Transverse colon (tissue), 4 donors: ENCODE data around the gene GOLIM4. TPM values are rescaled to one million over a fixed set of nuclear protein-coding genes. Genes with fewer than 3 reads are reported as not detected.
A peak's percentile ranks its signal among the peaks of the same experiment; 100 is the strongest.

Experiments
- DNase-seq: peaks from one replicate; pipeline ENCODE4 v3.0.0-alpha.2; 2019
- H3K27ac ChIP-seq, 4 donors: fragments of 200-600 bp; sonication (generic); 2 replicates each; pipeline ENCODE4 v1.5.1; 2016 to 2018; ENCODE audit warnings: inconsistent platforms in 4 of 4
- H3K27me3 ChIP-seq: fragments of 200-600 bp; sonication (generic); 2 replicates; pipeline ENCODE4 v1.5.1; 2017; ENCODE audit warnings: inconsistent platforms
- H3K36me3 ChIP-seq, 4 donors: fragments of 200-600 bp; sonication (generic); 2 replicates each; pipeline ENCODE4 v1.5.1; 2017 to 2019; ENCODE audit warnings: inconsistent platforms in 4 of 4
- H3K4me1 ChIP-seq, 4 donors: fragments of 200-600 bp; sonication (generic); 2 replicates each; pipeline ENCODE4 v1.5.1; 2017 to 2020; ENCODE audit warnings: inconsistent platforms in 4 of 4
- H3K4me3 ChIP-seq, 4 donors: fragments of 200-600 bp; sonication (generic); 1 replicate in 1 of 4; 2 replicates in 3 of 4; pipeline versions ENCODE4 v1.5.1 to v1.6.1; 2017 to 2019; ENCODE audit warnings: inconsistent platforms in 4 of 4
- H3K9me3 ChIP-seq, 2 donors: fragments of 200-600 bp; sonication (generic); 2 replicates each; pipeline ENCODE4 v1.5.1; 2017 to 2019; ENCODE audit warnings: inconsistent platforms in 2 of 2
- CTCF ChIP-seq, 5 experiments: fragments of 200-600 bp in 3 of 5; fragments of 450-650 bp in 2 of 5; sonication (generic) in 3 of 5; IDR thresholded peaks; 1 replicate in 2 of 5; 2 replicates in 3 of 5; pipeline ENCODE4 v1.5.1; 2016 to 2017; ENCODE audit warnings: antibody characterized with exemption in 5 of 5, inconsistent platforms in 3 of 5, mild to moderate bottlenecking in 2 of 5, moderate library complexity in 1 of 5
- EP300 ChIP-seq: sonication (generic); formaldehyde crosslinking; IDR thresholded peaks from one replicate; pipeline ENCODE4 v1.6.1; 2017; ENCODE audit warnings: antibody characterized with exemption, low read depth
- POLR2A ChIP-seq: fragments of 450-650 bp; IDR thresholded peaks from one replicate; pipeline ENCODE4 v1.6.1; 2016; ENCODE audit warnings: antibody characterized with exemption, mild to moderate bottlenecking, moderate library complexity
- POLR2AphosphoS5 ChIP-seq, 3 donors: sonication (generic); formaldehyde crosslinking; IDR thresholded peaks; one replicate each; pipeline ENCODE4 v1.6.1; 2016; ENCODE audit warnings: antibody characterized with exemption in 3 of 3
- WGBS, 2 donors: methylation state at CpG; one replicate each; pipeline ENCODE4 v1.1.5; 2018; ENCODE audit warnings: low coverage in 1 of 2; 5-methylcytosine and 5-hydroxymethylcytosine counted together
- in situ Hi-C, 4 donors: fragments of 200-750 bp; cut with MboI; loops; one replicate each; pipeline versions ENCODE4 v1.15.0 to v1.15.1; 2017; ENCODE audit warnings: low sequenced_read_pairs in 3 of 4, low pct_ligation_motif_present in 1 of 4, low pct_unique_long_range_greater_than_20kb in 1 of 4
- intact Hi-C: fragments of 100-400 bp; cut with DNase I; formaldehyde crosslinking; loops from one replicate; pipeline ENCODE4 v1.15.1; 2023; ENCODE audit warnings: low total_unique reads
- total RNA-seq, 4 donors: library from RNA; depleted of rRNA; stranded (reverse); fragments of >200 nt; gene quantifications; one replicate each; pipeline ENCODE4 v1.1.0, GENCODE V29; 2016

The GOLIM4 gene
- total RNA-seq, 4 donors from 2014 or later, result 87.2 to 120 (median 101) TPM

DNA sequence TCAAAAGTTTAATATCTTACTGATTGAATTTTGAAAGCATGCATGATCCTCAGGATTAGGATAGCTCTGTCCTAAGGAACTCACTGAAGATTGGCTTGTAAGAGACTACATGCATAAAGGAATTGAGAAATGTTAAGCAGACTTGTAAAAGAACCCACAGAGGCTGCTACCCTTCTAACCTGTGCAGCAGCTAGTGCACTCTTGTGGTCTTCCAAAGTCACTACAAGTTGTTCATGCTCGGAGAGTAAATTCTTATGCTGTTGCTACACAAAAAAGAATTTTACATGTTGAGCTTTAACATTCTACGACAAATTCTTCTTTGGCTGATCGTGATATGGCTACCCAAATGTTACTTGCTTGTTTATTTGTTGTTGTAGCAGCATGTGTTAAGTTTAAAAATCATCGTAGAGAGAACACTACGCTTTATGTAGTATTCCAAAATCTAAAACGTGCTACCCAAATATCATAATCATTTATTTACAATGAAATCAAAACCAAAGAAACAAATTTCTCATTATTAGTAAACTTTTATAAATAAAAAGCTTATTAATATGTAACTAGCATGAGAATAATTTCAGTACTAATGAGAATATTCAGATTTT lies 55.0 kb downstream of the GOLIM4 start:
- intact Hi-C loops, result no loop called here
- no peaks in the 10 kb centered on the region for H3K4me1 ChIP-seq

GRCh38 chr3:168037020-168037419 lies 58.7 kb downstream of the GOLIM4 start:
- 89 to 95% methylated on average over 2 of the region's 2 CpGs for WGBS, 2 donors
- Histone ChIP-seq H3K9me3 (no peaks in the 10 kb centered on the region), H3K36me3 (peaks cover 0 to 28% (median 10%) of the 10 kb centered on the region in 4 donors), H3K4me3 (no peak overlapping the region), H3K4me1 (peaks cover 0 to 4% (median 0%) of the 10 kb centered on the region in 4 donors), H3K27ac (no peak overlapping the region), H3K27me3 (no peaks in the 10 kb centered on the region)
- TF ChIP-seq EP300 (no peak), POLR2A (no peak), CTCF (IDR thresholded peaks at IDR 0.05) (no peak), POLR2AphosphoS5 (IDR thresholded peaks at IDR 0.05) (no peak)
- DNase-seq, result no peak
- in situ Hi-C loops (loop anchor here in 2 of 4 donors (5.0 to 10.0 kb wide), 2 partner anchors 102 to 105 kb away; no protein-coding TSS in a partner anchor), intact Hi-C loops (no loop called here)

More for the DNA sequence above, 55.0 kb downstream of the GOLIM4 start:
- TF ChIP-seq CTCF (IDR thresholded peaks at IDR 0.05) (peak in 4 of 5 experiments; percentile 46 to 54 (median 52)), POLR2AphosphoS5 (IDR thresholded peaks at IDR 0.05) (no peak)
- in situ Hi-C loops, result loop anchor here in 1 of 4 donors (5.0 kb wide), 1 partner anchor 127 kb away; no protein-coding TSS in a partner anchor
- 80 to 88% methylated on average over 6 of the region's 6 CpGs for WGBS, 2 donors
- no peaks in the 10 kb centered on the region for H3K9me3 ChIP-seq
- H3K4me3 ChIP-seq, result no peak overlapping the region
- DNase-seq, result no peak
- peaks cover 0 to 23% (median 6%) of the 10 kb centered on the region in 4 donors for H3K36me3 ChIP-seq
- H3K27ac ChIP-seq, result no peak overlapping the region
- no peaks in the 10 kb centered on the region for H3K27me3 ChIP-seq

- in situ Hi-C loops, result loop anchor here in 2 of 4 donors (5.0 to 10.0 kb wide), 2 partner anchors 102 to 104 kb away; no protein-coding TSS in a partner anchor
- Histone ChIP-seq H3K27ac (no peak overlapping the region), H3K36me3 (peaks cover 0 to 32% (median 11%) of the 10 kb centered on the region in 4 donors)
Observed at GRCh38 chr3:168036619-168037018, 59.1 kb downstream of the GOLIM4 start.

More at GRCh38 chr3:168036619-168037018, 59.1 kb downstream of the GOLIM4 start:
- no peak overlapping the region for H3K4me3 ChIP-seq
- no peak for DNase-seq
- no peaks in the 10 kb centered on the region for H3K9me3 ChIP-seq
- intact Hi-C loops, result no loop called here
- H3K27me3 ChIP-seq, result no peaks in the 10 kb centered on the region
- H3K4me1 ChIP-seq, result peaks cover 0 to 4% (median 0%) of the 10 kb centered on the region in 4 donors
- WGBS, 2 donors, result 96 to 100% methylated on average over 3 to 4 of the region's 4 CpGs
- no peak for TF ChIP-seq CTCF (IDR thresholded peaks at IDR 0.05)
- TF ChIP-seq POLR2A, result no peak
- no peak for TF ChIP-seq POLR2AphosphoS5 (IDR thresholded peaks at IDR 0.05)
- no peak for TF ChIP-seq EP300
